GM19455 (cell line): ENCODE measurements around the gene TXNL4A.

Experiments
- ATAC-seq: cut with Tn5 transposase; IDR thresholded peaks from one replicate; pipeline ENCODE4 v1.9.1; 2021; ENCODE audit not compliant: unreplicated experiment

The TXNL4A gene

DNA sequence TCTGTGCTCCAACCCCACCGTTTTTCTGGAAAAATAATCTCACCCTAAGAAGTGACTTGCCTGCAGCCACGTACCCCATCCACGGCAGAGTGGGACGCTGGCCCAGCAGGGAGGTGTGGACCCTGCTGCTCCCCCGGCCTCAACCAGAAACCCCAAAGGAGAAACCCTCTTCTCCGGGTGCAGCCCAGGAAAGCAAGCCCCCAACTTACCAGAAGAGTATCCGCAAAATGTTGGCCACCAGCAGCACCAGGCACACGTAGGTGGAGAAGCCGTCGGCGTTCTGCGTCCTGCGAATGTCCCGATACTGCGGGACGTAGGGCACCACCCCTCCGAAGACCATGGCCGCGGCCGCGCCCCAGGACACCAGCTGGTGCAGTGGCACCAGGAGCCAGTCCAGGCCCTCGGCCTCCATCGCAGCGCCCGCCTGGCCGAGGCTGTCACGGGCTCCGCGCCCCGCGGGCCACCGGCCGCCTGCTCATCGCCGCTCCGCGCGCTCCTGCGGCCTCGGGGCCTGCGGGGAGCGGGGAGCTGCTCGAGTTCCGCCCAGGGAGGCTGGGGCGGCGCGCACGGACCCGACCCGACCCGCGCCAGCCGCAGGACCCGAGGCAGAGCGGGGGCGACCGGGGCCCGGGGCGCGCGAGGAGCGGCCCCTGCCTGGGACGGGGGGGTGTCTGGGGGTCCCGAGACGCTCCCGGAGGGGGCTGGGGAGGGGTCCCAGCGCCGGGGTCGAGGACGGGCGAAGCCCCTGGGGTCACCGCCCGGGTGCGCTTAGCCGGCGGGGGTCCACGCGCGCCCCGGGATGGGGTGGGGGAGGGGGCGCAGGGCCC lies 37.6 kb downstream of the TXNL4A start:
- ATAC-seq, result peak; percentile 38

DNA sequence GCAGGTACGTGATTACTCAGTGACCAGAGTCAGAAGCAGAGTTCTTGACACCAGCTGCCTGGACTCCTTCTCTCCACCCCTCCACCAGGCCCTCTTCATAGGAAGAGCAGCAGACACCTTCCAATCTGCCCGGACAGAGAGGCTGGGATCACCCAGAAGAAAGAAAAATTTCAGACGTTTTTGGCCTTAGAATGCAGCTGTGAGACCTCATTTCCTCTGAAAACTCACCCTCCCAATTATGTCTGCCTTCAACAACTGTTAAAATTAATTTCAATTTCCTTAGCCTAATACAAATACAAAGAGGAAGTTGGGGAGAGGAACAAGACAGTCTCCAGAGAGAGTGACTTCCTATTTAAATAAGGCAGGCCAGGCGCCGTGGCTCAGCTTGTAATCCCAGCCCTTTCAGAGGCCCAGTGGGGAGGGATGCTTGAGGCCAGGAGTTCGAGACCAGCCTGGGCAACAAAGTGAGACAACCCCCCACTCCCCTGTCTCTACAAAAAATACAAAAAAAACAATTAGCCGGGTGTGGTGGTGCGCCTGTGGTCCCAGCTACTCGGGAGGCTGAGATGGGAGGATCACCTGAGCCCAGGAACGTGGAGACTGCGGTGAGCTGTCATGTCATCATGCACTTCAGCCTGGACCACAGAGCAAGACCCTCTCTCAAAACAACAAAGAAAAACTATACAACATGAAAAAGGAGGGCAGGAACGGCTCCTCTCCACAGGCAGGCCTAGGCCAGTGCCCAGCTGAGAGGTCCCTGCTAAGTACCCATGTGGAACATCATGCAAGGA lies 38.5 kb downstream of the TXNL4A start:
- no peak for ATAC-seq

DNA sequence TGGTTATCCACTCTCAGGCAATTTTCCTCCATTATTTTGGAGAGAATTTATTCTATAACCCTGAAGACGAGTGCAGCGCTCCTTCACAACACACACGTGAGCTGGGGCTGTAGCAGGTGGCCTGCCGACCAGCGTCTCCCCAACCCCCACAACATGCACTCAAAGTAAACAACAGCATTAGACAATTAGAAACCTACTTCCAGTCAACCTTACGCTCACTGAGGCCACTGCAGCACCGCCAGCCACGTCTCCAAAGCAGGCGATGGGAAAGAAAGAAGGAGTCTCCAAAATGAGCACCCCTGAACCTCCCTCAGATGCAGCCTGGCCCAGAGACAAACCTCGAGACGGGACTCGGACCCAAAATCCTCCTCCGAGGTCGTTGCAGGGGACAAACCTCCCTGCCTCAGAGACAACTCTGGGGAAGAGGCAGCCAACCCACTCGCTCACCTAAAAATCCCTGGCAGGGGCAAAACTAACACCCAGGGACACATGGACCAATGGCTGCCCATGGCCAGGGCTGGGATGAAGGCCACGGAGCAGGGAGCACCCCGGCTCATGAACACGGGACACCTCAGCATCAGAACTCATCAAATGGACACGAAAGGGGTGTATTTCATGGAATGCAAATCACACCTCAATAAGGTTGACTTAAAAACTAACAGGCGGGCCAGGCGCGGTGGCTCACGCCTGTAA lies 39.5 kb downstream of the TXNL4A start:
- ATAC-seq, result no peak

DNA sequence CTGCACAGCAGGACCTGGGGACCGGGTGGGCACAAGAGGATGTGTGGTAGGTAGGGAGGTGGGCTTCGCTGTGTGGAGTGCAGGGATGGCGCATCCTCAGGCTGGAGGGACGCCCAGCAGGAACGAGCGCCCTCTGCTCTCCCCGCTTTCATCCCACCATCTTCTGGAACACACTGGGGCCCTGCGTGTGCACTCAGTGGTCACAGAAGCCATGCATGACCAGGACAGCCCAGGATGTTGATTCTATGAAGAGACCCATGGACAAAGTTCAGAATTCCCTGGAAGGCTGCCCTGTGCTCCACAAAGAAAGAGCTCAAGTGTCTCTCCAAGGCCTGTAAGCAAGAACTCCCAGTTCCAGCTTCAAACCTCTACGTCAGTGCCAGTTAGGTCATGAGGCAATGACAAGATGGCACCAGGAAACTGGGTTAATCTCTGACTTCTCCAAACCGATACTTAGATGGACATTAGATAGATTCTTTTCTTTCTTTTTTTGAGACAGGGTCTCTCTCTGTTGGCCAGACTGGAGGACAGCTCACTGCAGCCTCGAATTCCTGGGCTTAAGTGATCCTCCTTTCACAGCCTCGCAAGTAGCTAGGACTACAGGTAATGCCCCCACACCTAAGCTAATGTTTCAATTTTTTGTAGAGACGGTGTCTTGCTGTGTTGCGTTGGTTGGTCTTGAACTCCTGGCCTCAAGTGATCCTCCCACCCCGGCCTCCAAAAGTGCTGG lies 40.3 kb downstream of the TXNL4A start:
- no peak for ATAC-seq

DNA sequence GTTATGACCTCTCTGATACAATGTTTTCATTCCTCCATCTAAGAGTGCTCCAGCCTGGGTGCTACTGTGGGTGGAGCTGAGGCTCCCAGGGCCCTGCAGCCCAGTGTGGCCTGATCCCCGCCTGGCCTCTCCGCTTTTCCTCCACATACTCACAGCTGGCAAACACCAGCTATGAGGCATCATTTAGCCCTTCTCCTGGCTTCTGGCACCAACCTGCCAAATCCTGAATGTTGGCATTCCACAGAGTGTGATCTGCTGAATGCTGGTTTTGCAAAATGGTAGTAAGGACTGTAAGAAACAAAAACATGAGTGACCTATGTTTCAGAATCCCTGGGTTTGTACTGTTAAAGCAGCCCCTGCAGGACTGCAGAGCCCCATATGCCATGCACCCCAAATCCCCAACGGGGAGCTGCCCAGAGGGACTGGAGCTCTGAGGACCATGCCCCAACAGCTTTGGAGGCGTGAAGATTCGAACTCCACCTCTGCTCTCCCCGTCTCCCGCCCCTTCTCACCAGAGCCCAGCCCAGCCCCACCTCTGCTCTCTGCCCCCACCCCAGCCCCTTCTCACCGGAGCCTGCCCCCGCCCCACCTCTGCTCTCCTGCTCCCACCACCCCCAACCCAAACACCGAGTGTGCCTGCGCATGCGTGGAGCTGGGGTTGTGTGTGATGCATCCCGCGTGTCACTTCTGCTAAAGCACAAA lies 41.2 kb downstream of the TXNL4A start:
- no peak for ATAC-seq

DNA sequence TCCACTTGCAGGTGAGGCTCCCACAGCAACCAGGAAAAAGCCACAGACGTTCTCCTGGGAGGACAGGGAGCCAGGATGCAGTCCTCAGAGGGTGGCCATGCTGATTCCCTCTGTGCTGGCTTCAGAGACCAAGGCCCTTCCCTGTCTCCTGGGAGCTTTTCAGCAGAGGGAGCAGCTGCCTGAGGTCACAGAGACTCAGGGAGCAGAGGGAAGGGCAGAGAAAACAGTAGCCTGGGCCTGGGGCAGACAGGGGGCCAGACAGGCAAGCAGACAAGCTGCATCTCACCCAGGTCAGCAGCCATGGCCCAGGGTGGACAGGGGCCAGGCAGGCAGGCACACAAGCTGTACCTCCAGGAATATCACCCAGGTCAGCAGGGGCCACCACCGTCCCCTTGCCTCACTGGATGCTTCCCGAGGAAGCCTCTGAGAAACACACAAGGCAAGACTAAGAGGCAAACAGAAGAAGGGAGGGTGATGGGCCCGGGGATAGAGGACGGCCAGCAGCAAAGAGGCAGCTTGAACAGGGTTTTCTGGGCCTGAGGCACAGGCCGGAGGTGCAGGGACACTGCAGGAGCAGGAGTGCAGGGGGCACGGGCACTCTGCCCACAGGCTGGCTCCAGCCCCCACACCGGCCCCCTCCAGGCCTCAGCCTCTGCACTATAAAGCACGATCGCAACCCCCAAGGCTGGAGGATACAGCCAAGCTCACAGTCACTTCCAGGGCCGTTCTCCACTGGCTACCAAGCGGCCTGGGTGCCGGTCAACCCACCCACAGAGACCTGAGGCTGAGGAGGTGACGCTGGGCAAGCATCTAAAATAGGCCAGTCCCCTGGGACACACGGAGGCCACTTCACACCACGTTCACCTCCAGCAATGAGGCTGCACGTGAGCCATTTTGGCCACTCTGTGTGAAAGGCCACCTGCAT lies 43.0 kb downstream of the TXNL4A start:
- ATAC-seq, result no peak

DNA sequence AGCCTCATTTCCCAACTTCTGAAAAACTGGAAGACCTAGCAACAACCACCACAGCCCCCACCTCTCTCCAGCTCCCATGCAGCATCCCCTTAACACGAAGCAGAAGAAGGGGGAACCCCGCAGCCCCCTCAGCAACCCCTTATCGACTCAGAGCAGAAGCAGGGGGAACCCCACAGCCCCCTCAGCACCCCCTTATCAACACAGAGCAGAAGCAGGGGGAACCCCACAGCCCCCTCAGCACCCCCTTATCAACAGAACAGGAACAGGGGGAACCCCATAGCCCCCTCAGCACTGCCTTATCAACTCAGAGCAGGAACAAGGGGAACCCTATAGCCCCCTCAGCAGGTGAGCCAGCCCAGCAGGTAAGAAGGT lies 43.6 kb downstream of the TXNL4A start:
- ATAC-seq, result no peak

DNA sequence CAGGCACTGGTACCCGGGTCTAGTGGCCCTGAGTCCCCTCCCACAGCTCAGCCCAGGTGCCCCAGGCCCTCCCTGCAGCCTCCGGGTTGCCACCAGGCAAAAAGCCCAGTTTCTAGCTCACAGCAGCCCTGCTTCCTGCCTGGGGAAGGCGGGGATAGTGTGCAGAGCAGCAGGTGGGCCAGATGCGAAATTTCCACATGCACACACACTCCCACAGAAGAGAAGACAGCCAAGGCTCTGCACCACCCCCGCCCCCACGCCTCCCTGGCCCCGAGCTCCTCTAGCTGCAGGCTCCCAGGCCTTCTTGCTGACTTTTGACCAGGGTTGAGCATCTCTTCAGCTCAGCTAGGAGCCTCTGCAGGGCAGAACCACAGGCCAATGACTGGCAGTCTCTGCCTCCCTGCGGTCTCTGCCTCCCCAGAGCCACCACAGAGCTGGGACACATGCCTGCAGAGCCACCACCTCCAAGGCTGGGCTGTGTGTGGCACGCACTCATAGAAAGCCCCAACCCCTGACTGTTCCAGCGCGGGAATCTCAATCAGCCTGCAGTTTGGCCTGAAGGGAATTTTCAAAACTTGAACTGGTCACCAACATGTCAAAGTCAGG lies 44.1 kb downstream of the TXNL4A start:
- ATAC-seq, result no peak

DNA sequence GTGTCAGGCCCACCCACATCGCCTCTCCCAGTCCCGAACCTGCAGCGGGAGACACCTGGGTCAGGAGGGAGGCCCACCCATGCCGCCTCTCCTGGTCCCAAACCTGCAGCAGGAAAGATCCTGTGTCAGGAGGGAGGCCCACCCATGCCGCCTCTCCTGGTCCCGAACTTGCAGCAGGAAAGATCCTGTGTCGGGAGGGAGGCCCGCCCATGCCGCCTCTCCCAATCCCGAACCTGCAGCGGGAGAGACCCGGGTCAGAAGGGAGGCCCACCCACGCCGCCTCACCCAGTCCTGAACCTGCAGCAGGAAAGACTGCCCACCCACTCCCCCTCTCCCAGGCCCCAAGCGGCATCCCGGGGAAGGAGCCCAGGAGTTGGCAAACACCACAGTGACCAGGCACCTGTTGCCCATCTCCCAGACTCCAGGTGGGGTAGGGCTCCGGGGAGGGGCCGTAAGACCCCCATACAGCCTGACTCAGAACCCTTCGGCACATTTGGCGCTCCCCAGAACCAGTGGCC lies 44.7 kb downstream of the TXNL4A start:
- ATAC-seq, result no peak

DNA sequence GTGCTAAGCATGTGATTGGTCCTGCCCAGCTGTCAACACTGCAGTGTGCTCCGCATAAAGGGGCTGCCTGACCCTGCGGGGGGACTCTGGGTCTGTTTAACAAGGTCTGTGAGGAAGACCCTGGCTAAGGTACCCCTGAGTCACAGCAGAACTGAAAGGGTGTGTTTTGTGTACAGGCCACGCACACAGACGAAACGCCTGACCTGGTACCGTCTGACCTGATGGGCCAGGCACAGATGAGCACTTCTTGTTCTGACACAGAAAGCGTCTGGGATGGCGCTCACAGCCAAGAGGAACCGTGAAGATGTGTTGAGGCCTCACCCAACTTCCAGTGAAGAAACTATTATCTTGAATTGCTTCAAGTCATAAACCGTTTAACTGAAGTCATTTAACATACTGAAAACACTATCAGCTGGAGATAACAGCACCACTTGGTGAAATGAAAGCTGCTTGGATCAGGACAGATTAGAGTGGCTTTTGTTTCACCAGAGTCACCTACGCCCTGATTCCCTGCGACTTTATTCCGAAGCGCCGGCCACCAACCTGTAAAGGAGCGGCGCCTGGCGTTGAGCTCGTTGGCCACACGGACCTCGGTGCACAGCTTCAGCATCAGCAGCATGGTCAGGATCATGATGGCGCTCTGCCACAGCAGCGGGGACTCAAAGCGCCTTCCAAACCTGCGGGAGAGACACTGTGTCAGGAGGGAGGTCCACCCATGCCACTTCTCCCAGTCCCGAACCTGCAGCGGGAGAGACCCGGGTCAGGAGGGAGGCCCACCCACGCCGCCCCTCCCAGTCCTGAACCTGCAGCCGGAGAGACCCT lies 45.4 kb downstream of the TXNL4A start:
- no peak for ATAC-seq

DNA sequence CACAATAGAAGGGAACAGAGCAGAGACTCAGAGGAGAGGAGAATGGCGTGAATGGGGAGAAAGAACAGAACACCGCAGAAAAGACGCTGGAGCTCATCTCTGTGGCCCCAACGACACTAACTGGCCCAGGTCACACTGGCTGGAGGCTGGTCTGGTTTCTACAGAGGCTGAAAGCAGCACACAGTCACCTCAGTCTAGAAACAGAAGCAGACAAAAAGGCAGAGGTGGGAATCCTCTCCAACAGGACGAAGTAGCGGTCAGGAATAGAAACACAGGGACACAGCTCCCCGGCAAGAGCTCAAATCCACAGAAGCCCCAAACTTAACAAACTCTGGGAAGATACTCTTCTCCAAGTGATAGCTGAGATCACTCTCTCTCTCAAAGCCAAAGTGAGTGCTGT lies 46.2 kb downstream of the TXNL4A start:
- ATAC-seq, result no peak

DNA sequence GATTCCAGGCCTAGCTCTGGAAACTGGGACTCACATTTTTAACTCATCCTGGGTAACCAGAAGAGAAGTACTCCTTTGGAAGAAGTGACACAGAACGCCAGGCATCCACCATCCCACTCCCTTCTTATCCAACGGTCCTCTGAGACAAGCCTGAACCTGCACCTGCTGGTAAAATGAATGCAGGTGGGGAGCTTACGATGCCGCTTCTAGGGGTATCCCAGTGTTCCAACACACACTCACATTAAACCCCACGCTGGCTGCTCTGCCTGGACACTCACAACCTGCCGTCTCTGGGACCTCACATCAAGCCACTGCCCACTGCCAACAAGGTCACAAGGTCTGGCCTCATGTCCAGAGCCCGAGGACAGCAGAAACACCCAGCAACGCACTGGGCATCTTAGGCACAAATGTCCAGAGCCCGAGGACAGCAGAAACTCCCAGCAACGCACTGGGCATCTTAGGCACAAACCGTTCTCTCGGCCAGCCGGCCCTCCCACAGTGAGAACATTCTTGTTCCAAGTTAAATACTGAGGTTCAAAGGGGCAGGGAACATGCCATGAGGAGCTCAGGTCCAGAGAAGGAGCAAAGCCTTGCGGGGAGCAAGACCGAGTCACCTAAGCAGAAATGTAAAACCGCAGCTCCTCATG lies 46.8 kb downstream of the TXNL4A start:
- ATAC-seq, result no peak

DNA sequence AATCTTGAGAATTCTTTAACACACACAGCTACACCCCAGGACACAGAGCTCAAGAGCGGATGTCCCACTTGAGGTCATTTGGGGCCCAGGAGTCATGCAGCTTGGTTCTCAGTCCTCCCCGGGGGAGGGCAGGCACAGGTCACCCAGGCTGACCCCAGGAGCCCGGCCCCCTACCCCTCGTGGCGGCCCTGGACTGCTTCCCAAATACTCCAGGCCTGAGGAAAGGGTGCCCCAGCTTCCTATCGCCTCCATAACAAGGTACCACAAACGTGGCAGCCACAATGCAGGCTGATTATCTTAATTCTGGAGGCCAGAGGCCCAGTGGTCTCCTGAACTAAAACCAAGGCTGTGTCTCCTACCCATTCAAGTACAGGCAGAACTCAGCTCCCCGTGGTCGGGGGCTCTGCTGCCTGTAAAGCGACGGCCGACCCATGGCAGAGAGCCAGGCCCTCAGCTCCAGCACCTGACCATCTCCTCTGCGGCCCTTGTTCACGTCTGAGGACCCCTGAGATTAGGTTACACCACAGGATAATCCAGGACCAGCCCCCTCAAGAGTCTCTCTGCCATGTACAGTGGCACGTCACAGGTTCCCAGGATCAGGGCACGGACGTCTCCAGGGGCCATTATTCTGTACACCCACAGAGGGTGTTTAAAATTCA lies 47.4 kb downstream of the TXNL4A start:
- ATAC-seq, result no peak

DNA sequence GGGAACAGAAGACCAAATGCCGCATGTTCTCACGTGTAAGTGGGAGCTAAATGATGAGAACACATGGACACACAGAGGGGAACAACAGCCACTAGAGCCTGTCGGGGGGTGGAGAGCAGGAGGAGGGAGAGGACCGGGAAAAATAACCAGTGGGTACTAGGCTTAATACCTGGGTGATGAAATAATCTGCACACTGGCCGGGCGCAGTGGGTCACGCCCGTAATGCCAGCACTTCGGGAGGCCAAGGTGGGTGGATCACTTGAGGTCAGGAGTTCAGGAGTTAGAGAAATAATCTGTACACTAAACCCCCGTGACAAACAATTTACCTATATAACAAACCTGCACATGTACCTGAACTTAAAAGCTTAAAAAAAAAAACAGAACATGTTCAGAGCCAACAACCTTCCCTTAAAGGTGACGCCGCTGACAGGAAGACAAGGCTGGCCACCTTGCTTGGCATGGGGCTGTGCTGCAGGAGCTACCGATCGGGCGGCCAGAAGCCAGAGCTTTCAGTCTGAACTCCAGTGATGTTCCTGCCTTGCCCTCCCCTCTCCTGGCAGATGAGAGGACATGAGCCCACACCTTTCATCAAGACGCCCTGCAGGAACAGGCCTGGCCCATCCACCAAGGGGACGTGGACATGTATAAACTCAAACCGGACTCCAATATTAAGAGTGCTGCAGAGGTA lies 48.1 kb downstream of the TXNL4A start:
- no peak for ATAC-seq

DNA sequence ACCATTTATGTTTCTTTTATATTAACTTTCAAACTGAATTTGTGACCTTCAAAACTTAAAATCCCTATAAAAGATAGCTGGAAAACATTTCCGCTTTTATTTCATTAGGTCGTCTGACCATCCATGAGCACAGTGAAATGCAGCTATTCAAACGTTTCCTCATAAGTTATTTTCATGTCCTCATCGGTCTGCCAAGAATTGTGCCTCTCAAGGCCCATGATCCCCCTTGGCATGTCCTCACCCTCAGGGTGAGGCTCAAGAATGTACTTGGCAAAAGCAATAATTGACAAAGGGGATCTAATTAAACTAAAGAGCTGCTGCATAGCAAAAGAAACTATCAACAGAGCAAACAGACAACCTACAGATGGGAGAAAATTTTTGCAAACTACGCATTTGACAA lies 49.3 kb downstream of the TXNL4A start:
- ATAC-seq, result no peak

DNA sequence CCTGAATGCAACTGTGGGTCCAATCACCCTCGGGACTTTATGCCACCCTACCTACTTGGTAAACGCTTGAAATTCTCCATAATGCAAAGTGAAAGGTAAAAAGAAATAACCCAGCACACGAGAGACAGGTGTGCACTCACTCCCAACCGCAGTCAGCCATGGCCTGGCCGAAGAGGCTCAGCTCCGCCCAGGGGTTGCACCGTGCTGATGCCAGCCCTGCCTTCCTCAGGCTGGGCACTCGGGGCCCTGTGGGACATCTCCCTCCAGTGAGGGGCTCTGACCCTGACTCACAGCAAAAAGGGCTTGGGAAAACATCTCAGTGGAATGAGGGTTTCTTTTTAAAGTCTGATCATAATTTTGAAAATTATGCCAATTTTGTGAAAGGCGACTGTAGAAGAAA lies 50.2 kb downstream of the TXNL4A start:
- ATAC-seq, result no peak
